ENCODE measurements around the gene PLEKHG5.

DNA sequence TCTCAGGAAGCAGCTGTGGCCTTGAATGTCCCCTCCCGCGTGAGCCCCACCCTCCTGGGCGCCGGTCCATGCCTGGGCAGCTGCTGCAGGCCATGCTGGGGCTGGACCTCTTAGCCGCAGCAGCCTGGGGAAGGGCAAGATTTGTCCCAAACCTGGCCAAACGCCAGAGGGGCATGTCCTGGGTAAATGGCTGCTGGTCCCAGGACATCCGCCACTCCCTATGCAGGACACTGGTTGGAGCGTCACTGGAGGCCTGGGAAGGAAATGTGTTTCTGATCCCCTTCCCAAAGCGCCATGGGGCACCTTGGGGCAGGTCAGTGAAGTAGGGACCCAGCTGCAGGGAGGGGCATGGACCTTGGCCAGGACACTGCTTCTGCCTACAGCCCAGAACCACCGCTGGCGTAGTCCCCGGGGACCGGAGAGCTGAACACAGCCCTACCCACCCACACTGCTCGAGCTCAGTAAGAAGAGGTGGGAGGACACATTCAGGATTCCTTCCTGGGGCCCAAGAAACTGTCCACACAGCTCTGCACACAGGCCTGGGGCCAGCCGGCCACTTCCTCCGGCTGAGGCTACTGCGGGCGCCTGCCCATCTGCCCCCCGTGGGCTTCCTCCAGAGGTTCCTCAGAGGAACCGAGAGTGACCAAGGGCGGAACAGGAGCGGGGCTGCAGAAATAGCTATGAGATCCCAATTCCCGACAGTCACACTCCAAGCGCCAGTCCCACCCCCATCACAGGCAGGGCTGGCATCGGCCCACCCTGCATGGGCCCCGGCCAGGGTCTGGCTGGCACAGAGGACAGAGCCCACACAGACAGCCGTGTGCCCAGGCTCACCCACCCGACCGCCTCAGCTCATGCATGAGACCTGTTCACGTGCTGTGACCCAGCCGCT, 10.8 kb upstream of the PLEKHG5 start:
- TF ChIP-seq, protein P1, sequence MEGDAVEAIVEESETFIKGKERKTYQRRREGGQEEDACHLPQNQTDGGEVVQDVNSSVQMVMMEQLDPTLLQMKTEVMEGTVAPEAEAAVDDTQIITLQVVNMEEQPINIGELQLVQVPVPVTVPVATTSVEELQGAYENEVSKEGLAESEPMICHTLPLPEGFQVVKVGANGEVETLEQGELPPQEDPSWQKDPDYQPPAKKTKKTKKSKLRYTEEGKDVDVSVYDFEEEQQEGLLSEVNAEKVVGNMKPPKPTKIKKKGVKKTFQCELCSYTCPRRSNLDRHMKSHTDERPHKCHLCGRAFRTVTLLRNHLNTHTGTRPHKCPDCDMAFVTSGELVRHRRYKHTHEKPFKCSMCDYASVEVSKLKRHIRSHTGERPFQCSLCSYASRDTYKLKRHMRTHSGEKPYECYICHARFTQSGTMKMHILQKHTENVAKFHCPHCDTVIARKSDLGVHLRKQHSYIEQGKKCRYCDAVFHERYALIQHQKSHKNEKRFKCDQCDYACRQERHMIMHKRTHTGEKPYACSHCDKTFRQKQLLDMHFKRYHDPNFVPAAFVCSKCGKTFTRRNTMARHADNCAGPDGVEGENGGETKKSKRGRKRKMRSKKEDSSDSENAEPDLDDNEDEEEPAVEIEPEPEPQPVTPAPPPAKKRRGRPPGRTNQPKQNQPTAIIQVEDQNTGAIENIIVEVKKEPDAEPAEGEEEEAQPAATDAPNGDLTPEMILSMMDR (conservative IDR thresholded peaks at IDR 0.05 in 1 of 2, IDR thresholded peaks at IDR 0.05 in 1 of 2; ENCODE audit: low read depth in 1 of 2, low read length in 2 of 2) = no peak
- TF ChIP-seq EZH2 (IDR thresholded peaks at IDR 0.05; ENCODE audit: low read length, missing control alignments) = no peak
